ENCODE measurements around the gene B3GNT8. TPM values are rescaled to one million over a fixed set of nuclear protein-coding genes. Genes with fewer than 3 reads are reported as not detected.

The B3GNT8 gene
- total and polyA plus RNA-seq, 10 donors, result 1.8 to 30.3 (median 10.3) TPM

DNA sequence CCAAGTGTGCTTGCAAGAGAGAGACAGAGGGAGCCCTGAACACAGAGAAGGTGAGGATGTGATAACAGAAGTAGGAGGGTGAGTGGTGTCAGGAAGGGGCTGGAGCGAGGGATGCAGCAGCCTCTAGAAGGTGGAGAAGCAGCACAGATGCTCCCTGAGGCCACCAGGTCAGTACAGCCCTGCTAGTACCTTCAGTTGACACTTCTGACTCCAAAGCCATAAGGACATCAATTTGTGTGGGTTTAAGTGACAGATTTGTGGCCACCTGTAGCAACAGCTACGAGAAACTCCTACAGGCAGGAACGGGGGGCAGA lies 22.6 kb upstream of the B3GNT8 start:
- H3K4me3 ChIP-seq, result peak overlapping the region in 1 of 8 donors; percentile 58
- H3K9me3 ChIP-seq, result no peaks in the 10 kb centered on the region
- H3K27ac ChIP-seq, result no peak overlapping the region
- 46 to 61% (median 49%) methylated on average over 3 of the region's 3 CpGs for WGBS, 5 donors
- H3K4me1 ChIP-seq, result peaks cover 6 to 33% (median 14%) of the 10 kb centered on the region in 6 donors
- no peak for DNase-seq
- peaks cover 0 to 8% (median 0%) of the 10 kb centered on the region in 7 donors for H3K27me3 ChIP-seq (replicated peaks in 1 of 7)
- peaks cover 0 to 7% (median 0%) of the 10 kb centered on the region in 6 donors for H3K36me3 ChIP-seq
- intact Hi-C loops (cut with DNase I; ENCODE audit: low total_unique reads), result loop anchor here (5.0 kb wide), 1 partner anchor 122 kb away; no protein-coding TSS in a partner anchor
- no peak for TF ChIP-seq POLR2AphosphoS5 (IDR thresholded peaks at IDR 0.05)
- TF ChIP-seq, protein P1, sequence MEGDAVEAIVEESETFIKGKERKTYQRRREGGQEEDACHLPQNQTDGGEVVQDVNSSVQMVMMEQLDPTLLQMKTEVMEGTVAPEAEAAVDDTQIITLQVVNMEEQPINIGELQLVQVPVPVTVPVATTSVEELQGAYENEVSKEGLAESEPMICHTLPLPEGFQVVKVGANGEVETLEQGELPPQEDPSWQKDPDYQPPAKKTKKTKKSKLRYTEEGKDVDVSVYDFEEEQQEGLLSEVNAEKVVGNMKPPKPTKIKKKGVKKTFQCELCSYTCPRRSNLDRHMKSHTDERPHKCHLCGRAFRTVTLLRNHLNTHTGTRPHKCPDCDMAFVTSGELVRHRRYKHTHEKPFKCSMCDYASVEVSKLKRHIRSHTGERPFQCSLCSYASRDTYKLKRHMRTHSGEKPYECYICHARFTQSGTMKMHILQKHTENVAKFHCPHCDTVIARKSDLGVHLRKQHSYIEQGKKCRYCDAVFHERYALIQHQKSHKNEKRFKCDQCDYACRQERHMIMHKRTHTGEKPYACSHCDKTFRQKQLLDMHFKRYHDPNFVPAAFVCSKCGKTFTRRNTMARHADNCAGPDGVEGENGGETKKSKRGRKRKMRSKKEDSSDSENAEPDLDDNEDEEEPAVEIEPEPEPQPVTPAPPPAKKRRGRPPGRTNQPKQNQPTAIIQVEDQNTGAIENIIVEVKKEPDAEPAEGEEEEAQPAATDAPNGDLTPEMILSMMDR (IDR thresholded peaks at IDR 0.05 in 8 of 11, conservative IDR thresholded peaks at IDR 0.05 in 3 of 11), result no peak
- no peak for TF ChIP-seq POLR2A (IDR thresholded peaks at IDR 0.05)

GRCh38 chr19:41449079-41449864 lies 22.1 kb upstream of the B3GNT8 start:
- Histone ChIP-seq H3K36me3 (peaks cover 0 to 7% (median 0%) of the 10 kb centered on the region in 6 donors), H3K4me1 (peaks cover 6 to 32% (median 14%) of the 10 kb centered on the region in 6 donors), H3K9me3 (no peaks in the 10 kb centered on the region), H3K27me3 (replicated peaks in 1 of 7) (peaks cover 0 to 8% (median 0%) of the 10 kb centered on the region in 7 donors), H3K27ac (no peak overlapping the region), H3K4me3 (peak overlapping the region in 3 of 8 donors; percentile 22 to 58 (median 26))
- intact Hi-C loops (cut with DNase I; ENCODE audit: low total_unique reads), result no loop called here
- peak; percentile 92 for DNase-seq
- WGBS, 5 donors, result 4 to 5% (median 4%) methylated on average over 20 to 22 of the region's 22 CpGs
- TF ChIP-seq POLR2A (IDR thresholded peaks at IDR 0.05), result no peak
- TF ChIP-seq POLR2AphosphoS5 (IDR thresholded peaks at IDR 0.05), result peak; percentile 23 to 74 (median 64)
- TF ChIP-seq, protein P1 (IDR thresholded peaks at IDR 0.05 in 8 of 11, conservative IDR thresholded peaks at IDR 0.05 in 3 of 11), result peak; percentile 93 to 99 (median 98)

GRCh38 chr19:41447732-41448332 lies 20.7 kb upstream of the B3GNT8 start:
- Histone ChIP-seq H3K27me3 (replicated peaks in 1 of 7) (peaks cover 0 to 8% (median 0%) of the 10 kb centered on the region in 7 donors), H3K4me3 (peak overlapping the region in 3 of 8 donors; percentile 15 to 46 (median 32)), H3K9me3 (no peaks in the 10 kb centered on the region), H3K27ac (peak overlapping the region in 1 of 8 donors; percentile 42), H3K36me3 (no peaks in the 10 kb centered on the region), H3K4me1 (peaks cover 6 to 28% (median 14%) of the 10 kb centered on the region in 6 donors)
- DNase-seq, result no peak
- intact Hi-C loops (cut with DNase I; ENCODE audit: low total_unique reads), result no loop called here
- 52 to 65% (median 55%) methylated on average over 12 of the region's 12 CpGs for WGBS, 5 donors
- TF ChIP-seq, protein P1 (IDR thresholded peaks at IDR 0.05 in 8 of 11, conservative IDR thresholded peaks at IDR 0.05 in 3 of 11), result peak in 2 of 11 experiments; percentile 10 to 13
- TF ChIP-seq POLR2AphosphoS5 (IDR thresholded peaks at IDR 0.05), result no peak

DNA sequence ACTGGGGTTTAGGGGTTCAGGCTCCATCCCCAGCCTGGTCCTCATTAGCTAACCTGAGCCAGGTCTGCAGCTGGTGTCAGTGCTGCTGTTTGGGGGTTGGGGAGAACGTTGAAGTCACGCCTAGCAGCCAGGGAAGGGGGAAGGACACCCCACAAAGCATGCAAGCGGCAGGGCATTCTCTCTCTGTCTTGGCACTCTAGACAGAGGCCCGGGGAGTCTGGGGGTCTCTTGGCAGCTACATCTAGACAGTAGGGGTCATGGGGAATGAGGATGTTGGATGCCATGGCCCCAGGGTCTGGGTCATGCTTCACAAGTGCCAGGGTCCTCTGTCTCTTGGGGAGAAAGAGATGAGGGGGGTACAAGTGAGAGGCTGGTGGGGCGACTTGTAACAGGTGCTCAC lies 18.4 kb upstream of the B3GNT8 start:
- no peak for DNase-seq
- WGBS, 5 donors, result 68 to 83% (median 70%) methylated on average over 5 of the region's 5 CpGs
- Histone ChIP-seq H3K9me3 (no peaks in the 10 kb centered on the region), H3K4me1 (peaks cover 6 to 28% (median 14%) of the 10 kb centered on the region in 6 donors), H3K36me3 (no peaks in the 10 kb centered on the region), H3K4me3 (no peak overlapping the region), H3K27ac (no peak overlapping the region), H3K27me3 (replicated peaks in 1 of 7) (peaks cover 0 to 8% (median 0%) of the 10 kb centered on the region in 7 donors)
- intact Hi-C loops (cut with DNase I; ENCODE audit: low total_unique reads), result no loop called here
- TF ChIP-seq POLR2AphosphoS5 (IDR thresholded peaks at IDR 0.05) (no peak), POLR2A (IDR thresholded peaks at IDR 0.05) (no peak)
- TF ChIP-seq, protein P1 (IDR thresholded peaks at IDR 0.05 in 8 of 11, conservative IDR thresholded peaks at IDR 0.05 in 3 of 11), result no peak
